Fibroblast of skin of scalp (primary cell): ENCODE results near the gene THEM5.

Source experiments
- DNase-seq: peaks from one replicate; pipeline ENCODE4 v3.0.0-alpha.2; 2013

THEM5 gene

DNA sequence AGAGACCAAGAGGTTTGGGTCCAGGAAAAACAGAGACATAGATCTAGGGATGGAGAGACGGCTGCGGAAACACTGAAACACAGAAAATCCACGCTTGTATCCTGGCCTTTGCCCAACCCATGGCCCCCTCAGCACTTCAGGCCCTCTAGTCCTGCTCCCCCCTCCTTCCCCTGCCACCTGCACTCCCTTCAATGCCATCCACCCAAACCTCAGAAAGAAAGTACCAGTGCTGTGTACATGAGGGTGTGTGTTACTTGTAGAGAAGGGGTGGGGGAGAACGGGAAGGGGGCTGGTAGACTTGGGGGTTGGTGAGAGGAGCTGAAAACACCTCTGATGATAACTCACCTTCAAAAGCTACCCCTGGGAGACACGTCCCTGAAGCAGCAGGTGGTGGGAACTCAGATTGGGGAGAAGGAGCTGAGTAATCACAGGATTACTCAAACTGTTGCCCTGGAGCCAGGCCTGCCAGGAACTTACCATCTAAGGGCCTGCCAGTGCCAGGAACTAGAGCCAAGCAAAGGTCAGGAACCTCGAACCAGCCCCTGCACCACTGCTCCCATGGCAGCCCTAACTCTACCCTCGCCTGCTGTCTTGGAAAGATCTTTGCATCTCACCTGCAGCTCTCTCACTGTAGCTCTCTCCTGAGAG lies 33.4 kb downstream of the THEM5 start:
- no peak for DNase-seq

DNA sequence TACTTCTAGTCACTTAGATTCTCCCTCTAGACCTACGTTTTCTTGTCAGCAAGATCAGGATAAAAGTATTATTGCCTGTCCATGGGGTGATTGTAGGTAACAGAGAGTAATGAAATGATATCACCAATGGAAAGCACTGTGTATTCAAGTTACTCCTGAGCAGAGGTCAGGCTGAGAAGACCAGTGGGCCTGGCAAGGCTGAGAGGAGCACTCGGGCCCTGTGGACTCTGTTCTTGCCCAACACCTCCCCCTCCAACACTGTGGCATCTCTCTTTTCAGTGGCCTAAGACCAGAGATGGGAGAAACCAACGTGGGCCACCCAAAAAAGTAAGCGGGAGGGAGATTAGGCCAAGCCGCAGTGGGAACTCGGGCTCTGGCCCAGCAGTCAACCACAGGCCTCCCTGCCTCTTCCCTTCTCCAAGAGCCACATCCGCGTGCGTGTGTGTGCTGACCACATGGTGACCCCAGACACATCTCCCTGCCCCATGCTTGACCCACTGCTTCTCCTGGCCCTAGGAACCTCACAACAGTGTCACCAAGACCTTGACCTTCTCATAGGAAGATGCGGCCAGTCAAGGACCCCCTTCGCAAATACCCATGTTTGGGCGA lies 34.2 kb downstream of the THEM5 start:
- DNase-seq, result no peak

DNA sequence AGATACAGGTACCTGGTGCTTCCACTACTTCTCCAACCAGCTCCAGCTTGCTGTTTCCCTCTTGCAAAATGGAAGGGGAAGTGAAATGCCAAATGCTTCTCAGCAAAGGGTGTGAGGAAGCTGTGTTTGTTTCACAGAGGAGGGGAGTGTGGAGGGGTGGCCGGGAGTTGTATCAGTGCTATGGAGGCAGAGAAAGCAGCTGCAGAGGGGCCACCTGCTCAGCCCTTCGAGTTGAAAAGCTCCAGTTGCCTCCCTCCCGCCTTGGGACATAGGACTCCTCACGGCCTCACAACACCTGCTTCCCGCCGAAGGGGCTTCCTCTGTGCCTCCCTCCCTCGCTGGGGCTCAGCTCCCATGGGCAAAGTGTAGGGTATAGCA lies 36.2 kb downstream of the THEM5 start:
- no peak for DNase-seq

DNA sequence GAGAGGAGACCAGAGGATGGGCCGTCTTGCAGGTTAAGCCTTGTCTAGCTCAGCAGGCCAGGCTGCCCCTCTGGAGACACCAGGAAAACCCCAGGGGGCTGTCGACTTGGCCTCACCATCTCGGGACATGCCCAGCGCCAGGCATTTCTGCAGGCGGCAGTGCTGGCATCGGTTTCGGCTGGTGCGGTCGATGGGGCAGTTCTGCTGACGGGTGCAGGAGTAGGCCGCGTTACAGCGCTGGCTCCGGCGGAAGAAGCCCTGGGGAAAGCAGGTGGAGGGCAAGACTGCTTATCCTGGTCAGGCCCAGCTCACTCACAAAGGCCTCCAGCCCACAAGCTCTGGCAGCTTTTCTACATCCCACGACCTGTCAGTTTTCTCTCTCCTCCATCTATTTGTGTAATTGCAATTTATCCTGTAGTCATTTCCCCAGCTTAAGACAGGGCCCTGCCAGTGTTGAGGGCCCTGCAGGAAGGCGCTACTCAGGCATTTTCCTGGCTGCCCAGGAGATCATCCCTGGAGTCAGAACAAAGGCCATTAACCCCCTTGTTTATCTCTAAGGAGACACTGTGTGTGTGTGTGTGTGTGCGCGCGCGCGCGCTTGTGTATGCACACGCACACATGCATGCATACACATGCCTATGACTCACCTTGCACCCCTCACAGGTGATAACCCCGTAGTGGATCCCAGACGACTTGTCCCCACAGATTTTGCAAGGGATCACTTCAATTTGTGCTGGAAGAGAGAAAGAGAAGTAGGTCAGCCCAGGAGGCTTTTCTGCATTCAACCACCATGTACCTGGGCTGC lies 36.8 kb downstream of the THEM5 start:
- DNase-seq, result no peak

DNA sequence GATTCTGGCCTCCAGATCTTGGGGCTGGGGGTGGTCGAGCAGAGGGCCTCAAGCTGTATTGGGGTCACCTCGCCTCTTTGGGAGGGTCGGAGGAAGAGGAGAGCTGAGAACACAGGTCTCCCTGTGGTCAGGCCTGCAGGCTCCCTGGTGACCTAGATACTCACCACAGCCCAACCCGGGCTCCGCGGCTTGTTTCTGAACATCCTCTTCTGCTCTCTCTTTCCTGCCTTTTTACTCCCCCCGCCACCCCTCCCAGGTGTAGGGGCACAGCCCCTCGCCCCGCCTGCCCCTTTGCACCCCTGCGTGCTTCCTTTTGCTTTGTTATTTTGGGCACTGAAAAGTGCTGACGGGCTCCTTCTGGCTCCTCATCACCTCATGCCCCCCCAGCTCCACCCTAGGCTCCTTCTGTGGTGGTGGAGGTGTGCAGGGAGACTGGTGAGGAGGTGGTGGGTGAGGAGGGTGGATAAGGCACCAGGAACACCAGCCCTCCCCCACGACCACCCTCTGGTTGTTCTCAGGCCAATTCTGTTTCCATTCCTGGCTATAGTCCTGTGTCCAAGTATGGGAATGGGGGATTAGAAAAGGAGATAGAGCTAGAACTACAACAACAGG lies 37.7 kb downstream of the THEM5 start:
- DNase-seq, result no peak

DNA sequence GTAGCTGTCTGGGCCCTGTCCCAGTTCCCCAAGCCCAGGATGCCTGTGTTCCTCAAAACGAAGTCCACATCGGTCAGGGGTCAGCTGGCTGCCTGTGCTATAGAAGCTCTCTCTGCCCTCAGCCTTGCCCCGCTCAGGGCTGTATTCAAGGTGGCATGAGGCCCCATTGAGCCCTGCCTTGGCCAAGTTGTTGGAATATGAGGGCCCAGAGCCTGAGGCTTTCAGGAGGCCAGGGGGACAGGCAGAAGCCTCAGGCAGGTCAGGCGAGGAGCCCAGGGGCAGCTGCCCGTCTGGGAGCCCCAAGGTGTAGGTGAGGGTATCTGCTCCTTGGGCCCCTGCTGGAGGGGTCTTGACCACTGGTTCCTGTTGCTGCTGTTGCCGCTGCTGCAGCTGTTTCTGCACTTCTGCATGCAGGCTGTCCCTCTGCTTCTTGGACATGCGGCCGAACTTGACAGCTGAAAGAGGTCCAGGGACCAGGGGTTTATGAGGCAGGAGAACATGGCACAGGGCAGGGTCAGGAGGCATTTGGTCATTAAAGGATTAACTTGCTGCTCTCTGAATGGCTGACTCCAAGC lies 38.5 kb downstream of the THEM5 start:
- DNase-seq, result no peak

DNA sequence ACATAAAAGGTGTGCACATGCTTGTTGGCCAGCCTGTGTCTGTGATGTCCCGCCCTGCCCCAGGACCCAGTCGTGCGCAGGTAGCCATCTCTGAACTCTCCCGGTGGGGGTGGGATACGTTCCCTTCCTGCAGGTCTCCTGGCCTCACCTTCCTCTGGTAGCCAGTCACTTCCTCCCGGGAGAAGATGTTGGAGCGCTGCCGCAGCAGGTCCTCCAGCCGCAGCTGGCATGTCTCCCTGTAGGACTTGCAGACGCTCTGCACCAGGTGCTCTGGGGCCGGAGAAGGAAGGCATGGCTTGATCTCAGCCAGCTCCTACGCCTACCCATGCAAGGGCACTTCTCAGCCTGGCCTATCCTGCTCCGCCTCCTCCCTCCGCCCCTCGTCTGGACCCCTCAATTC lies 39.1 kb downstream of the THEM5 start:
- no peak for DNase-seq

DNA sequence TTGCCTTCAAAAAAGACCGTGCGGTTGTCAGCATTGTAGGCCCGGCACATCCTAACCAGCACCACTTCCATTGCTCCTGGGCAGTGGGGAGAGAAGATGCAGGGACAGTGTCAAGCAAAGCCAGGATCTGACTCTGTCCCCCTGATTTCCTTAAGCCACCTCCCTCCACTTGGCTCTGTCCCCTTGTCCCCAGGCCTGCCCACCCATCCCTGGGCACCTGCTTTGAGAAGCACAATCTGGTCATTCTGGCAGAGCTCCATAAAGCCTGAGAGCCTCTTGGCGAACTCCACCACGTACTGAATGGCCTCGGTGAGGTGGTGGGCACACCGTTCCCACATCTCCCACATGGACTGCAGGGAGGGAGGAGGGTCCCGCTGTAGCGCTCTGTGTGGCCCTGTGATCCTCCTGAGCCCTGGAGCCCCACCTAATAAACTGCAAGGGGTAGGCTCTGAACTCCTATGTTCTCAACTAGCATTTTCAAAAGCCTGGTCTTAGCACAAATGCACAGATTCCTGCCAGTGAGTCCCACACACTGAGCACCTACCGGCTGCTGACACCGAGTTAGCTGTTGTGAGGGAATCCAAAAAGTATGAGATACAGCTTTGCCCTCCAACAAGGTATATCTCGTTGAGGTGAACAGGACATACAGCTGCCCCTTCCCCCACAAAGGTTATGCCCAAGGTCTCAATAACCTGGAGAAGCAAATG lies 40.1 kb downstream of the THEM5 start:
- no peak for DNase-seq

DNA sequence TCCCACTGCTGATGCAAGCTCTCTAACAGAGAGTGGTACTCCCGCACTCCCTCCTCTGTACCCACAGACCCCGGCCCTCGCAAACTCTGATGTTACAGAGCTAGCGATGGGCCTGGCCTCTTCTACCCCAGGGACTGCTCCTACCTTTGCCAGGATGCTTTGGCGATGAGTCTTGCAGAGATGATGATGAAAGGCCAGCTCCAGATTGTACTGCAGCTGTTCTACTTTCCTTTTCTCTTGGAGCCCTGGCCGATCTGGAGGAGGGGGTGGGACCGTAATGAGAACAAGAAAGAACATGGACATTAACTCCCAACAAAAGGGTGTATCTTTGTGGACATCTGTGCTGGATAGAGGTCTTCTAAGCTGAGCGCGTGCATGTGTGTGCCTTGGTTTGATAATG lies 42.3 kb downstream of the THEM5 start:
- peak; percentile 7 for DNase-seq

DNA sequence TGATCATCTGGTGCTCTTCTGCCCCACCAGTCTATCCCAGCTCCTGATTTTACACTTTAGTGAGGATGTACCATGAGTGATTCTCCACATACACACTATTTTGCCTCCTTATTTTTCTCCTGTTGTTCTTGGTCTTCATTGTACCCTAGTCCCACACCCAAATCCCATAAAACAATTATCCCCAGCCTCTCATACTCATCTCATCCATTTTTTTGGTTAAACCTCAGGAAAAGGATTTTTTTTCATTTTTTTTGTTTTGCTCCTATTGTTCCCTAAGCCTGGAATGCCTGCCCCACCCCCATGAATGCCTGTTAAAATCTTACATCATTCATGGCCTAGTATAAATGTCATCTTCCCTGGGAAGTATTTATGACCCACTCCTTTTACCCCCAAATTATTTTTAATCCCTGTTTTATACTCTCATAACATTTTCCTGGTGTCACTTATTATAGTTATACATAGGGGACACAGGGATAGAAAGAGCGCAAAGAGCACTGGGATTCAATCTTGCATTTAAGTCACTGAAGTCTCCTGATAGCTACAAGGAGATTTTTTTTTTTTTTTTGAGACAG lies 43.4 kb downstream of the THEM5 start:
- DNase-seq, result peak; percentile 19

DNA sequence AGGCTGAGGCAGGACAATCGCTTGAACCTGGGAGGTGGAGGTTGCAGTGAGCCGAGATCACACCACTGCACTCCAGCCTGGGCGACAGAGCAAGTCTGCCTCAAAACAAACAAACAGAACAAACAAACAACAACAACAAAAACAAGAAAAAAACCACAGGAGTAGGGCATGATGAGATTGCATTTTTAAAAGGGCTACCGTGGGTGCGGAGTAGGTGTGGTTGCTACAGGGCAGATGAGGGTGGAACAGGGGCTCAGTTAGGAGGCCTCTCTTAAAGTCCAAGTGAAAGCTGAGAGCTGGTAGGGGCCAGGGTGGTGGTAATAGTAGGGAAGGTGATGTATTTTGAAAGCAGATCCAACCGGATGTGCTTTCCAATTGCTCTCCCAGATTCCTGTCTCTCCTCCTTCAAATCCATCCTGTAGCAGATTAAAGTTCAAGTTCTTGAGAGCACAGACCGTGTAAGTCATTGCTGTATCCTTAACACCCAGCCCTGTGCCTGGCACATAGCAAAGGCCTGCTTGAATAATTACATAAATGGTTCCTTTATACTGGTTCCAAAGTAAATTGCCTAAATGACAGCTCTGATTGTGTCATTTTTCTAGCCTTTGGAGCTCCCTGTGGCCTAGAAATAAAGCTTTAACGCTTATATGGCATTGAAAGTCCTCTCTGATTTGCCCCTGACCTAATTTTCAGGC lies 44.1 kb downstream of the THEM5 start:
- no peak for DNase-seq

DNA sequence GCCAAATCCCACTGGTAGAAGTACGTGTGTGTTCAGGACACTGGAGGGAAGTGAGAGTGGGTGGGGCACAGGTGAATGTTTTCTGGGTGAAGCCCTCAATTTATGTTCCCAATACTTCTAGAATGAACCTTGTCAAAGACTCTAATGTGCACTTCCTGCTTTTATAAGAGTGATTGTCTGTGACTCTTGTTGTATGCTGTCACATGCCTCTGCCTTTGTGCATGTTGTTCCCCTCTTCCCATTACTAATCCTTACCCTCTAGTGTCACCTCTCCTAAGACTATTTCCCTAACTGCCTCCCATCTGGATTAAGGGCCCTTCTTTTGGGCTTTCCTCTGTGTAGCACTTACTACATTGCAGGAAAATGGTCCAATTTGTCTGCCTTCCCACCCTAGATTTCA lies 45.7 kb downstream of the THEM5 start:
- DNase-seq, result no peak

DNA sequence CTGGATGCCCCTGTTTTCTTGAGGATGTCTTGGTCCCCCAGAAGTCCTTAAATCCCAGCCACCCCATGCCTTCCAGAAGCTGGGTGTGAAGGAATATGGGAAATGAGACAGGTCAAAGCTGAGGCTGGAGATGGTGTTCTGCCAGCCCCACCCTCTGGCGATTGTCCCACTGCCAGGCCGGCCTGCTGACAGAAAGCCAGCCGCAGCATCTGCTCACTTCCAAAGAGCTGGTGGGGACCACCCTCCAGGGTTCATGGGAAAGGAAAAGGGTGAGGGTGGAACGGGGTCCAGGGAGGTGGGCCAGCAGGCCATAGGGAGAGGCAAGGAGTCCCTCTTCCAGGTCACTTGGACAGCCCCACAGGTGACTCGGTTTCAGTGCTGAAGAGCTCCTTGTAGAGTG lies 46.4 kb downstream of the THEM5 start:
- DNase-seq, result no peak

DNA sequence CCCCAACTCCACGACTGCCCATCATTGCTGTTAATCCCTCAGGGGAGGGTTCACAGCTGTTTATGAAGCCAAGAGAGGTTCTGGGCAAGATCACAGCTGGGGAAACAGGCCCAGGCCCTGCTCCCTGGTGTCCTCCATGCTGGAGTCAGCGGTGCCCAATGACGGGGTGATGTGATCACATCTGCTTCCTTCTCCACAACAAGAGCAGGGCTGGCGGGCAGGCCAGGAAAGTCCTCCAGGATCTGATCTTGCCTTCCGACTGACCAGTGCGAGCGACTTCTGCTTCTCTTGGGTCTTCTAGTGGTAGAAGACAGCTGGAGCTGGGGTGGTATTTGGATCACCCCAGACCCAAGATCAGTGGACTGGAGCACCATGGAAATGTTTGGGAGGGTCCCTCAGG lies 47.3 kb downstream of the THEM5 start:
- no peak for DNase-seq

DNA sequence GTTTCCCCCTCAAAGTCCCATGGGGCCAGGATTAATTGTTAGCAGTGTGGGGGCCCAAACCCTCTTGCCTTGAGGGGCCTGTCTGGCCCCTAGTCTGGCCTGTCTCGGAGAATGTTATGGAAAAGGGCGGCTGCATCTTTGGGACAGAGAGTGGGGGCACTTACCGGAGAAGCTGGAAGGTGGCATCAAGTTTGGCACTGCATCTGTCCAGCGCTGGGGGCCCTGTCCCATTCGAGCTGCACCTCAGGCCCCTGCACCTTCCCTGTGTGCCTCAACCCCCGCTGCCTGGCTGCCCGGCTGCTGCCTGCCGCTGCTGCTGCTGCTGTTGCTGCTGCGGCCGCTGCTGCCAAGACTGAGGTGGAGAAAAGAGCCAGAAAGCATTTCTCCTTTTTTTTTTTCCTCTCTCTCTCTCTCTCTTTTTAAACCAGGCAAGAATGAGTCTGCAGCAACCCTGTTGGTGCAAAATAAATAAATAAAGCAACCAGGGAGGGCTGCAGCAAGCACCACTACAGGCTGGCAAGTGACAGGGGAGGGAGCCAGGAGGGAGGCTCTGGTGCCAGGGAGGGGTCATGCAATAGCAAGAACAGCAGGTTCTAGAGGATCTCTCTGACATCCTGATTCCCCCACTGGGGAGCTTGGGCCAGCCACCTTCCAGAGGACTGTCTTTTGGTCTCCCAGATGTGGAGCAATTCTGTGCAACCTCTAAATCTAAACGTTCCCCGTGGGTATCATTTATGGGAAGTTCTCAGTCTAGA lies 48.3 kb downstream of the THEM5 start, which contains the start of gene LINGO4:
Gene LINGO4, minus strand, starts transcription at position 354 of the 755 bp plus-strand sequence. CDS start 2,715 bp downstream, outside the sequence.
- DNase-seq, result no peak

DNA sequence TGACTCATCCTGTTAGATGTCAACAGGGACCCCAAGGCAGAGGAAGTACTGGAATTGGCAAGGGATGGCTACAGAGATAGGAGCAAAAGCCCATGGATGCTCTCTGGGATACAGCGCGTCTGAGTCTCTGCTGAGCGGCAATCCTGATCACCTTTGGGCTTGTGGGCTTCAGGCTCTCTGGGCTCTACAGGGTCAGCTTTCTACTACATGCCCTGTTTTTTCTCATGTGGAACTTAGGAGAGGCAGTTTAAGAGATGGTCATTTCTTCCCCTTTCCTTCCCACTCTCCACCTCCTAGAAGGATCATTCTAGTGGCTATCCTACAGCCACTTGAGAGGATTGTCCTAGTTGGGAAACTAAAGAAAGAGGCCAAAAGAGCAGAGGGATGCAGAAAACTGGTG lies 49.6 kb downstream of the THEM5 start:
- no peak for DNase-seq

DNA sequence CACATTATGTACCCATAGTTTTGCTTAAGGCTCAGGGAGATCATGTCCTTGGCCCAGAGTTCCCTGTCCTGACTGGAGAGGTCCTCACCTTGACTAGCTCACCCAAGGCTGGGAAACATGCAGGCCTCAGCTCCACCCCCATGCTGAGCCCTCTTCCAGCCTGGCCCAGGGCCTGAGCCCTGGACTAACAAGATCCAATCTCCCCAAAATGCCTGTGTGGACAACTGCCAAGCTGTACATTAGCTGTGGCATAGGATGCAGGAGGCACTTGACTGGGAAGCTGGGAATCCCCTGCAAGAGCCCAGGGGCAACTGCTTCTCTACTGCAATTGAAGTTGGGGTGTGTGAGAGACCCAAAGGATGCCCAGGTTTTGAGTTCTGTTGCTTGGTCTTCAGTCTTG lies 50.3 kb downstream of the THEM5 start:
- no peak for DNase-seq

DNA sequence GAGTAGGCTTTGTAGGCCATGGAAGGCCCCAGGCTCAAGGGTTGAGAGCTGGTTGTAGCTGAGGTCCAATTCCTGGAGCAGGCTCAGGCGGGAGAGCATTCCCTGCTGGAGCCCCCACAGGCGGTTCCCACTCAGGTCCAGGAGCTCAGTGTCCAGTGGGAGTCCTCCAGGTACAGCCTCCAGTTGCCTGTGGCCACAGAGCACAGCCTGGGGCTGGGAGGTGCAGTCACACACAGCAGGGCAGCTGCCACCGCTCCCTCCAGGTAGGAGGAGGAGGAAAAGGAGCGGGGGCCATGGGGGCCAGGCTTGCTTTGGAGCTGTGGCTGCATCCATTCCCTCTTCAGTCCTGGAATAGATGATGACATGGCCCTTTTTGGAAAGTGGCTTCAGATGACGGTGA lies 51.1 kb downstream of the THEM5 start:
- no peak for DNase-seq

DNA sequence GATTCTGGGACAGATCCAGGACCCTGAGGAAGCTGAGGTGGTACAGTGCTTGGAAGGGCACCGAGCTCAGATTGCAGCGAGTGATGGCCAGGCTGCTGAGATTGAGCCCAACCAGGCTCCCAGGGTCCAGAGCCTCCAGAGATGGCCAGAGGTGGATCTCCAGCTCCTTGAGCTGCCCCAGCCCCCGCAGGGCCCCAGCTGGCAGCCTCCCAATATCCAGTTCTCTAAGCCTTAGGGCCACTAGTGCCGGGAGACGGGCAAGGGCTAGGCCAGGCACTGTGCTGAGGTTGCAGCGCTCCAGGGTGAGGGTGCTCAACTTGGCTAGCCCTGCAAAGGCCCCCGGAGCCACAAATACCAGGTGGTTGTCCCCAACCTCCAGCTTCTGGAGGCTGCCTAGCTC lies 51.7 kb downstream of the THEM5 start:
- no peak for DNase-seq

DNA sequence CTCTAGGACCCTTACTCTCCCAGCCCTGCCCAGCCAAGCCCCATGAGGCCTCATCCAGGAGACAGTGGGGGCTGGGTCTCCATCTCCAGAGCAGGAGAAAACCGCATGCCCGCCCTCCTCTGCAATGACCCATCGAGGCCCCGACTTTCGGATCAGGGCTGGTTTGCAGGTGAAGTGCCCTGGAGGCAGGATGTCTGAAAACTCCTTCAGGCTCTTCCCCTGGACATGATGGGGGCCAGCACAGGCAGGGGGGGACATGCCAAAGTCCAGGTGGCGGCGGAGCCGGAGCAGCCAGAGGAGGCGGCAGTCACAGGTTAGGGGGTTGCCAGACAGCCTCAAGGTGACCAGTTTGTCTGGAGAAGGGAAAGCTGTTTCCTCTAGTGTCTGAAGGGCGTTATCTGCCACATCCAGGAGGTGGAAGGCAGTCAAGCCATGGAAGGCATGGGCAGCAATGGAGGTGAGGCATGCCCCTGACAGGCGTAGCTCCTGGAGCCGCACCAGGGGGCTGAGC lies 52.1 kb downstream of the THEM5 start:
- no peak for DNase-seq
